Smooth muscle cell (in vitro differentiated cells): Measurements from ENCODE around the gene CHAT. TPM values are rescaled to one million over a fixed set of nuclear protein-coding genes. Genes with fewer than 3 reads are reported as not detected.

Experiments
- DNase-seq: peaks from one replicate; lab custom pipeline; 2025; ENCODE audit not compliant: unreplicated experiment; lab: John Stamatoyannopoulos, UW
- H2AFZ ChIP-seq: fragments of 200-600 bp; sonication (generic); 2 replicates; pipeline ENCODE4 v1.6.0; 2016; ENCODE audit warnings: antibody characterized with exemption, low read depth, mild to moderate bottlenecking
- H3F3A ChIP-seq: fragments of 200-600 bp; sonication (generic); 2 replicates; pipeline ENCODE4 v1.6.0; 2017; ENCODE audit warnings: antibody characterized with exemption, low read depth
- H3K27ac ChIP-seq: fragments of 200-600 bp; sonication (generic); 2 replicates; pipeline ENCODE4 v1.5.1; 2016; ENCODE audit warnings: low read depth, mild to moderate bottlenecking
- H3K27me3 ChIP-seq: fragments of 200-600 bp; sonication (generic); 2 replicates; pipeline ENCODE4 v1.6.1; 2016; ENCODE audit warnings: low read depth, mild to moderate bottlenecking
- H3K36me3 ChIP-seq: fragments of 200-600 bp; sonication (generic); 2 replicates; pipeline ENCODE4 v1.5.1; 2016; ENCODE audit warnings: low read depth
- H3K4me1 ChIP-seq: fragments of 200-600 bp; sonication (generic); 2 replicates; pipeline ENCODE4 v1.5.1; 2016; ENCODE audit warnings: low read depth
- H3K4me2 ChIP-seq: fragments of 200-600 bp; sonication (generic); 2 replicates; pipeline ENCODE4 v1.6.0; 2016; ENCODE audit warnings: mild to moderate bottlenecking
- H3K4me3 ChIP-seq: fragments of 200-600 bp; sonication (generic); 2 replicates; pipeline ENCODE4 v1.5.1; 2016; ENCODE audit warnings: mild to moderate bottlenecking
- H3K79me2 ChIP-seq: fragments of 200-600 bp; sonication (generic); 2 replicates; pipeline ENCODE4 v1.6.0; 2016; ENCODE audit warnings: low read depth, mild to moderate bottlenecking
- H3K9ac ChIP-seq: fragments of 200-600 bp; sonication (generic); 2 replicates; pipeline ENCODE4 v1.6.0; 2016; ENCODE audit warnings: low read depth
- H3K9me3 ChIP-seq: fragments of 200-600 bp; sonication (generic); replicated peaks from 2 replicates; pipeline ENCODE4 v1.5.1; 2016; ENCODE audit warnings: low read depth
- H4K20me1 ChIP-seq: fragments of 200-600 bp; sonication (generic); 2 replicates; pipeline ENCODE4 v1.6.0; 2016; ENCODE audit warnings: low read depth
- WGBS: methylation state at CpG from one replicate; pipeline ENCODE4 v1.1.7; 2016; ENCODE audit warnings: low lambda C conversion rate; 5-methylcytosine and 5-hydroxymethylcytosine counted together
- polyA plus RNA-seq: library from polyadenylated mRNA; unstranded; fragments of >200 nt; fragmentation: Nextera tagmentation; extraction: Ambion mirVana; gene quantifications from 2 replicates; pipeline ENCODE4 v1.2.1, GENCODE V29; 2016
- total RNA-seq: library from RNA; depleted of rRNA; stranded (reverse); fragments of >200 nt; gene quantifications from 2 replicates; pipeline ENCODE4 v1.2.3, GENCODE V29; 2014
- TF ChIP-seq, protein P1 (sequence below): fragments of 200-600 bp; sonication (generic); IDR thresholded peaks from 2 replicates; pipeline ENCODE4 v1.5.1; 2017; ENCODE audit warnings: borderline replicate concordance, mild to moderate bottlenecking, antibody characterized with exemption; ENCODE audit not compliant: insufficient read depth, poor library complexity, severe bottlenecking

Gene CHAT
- total and polyA plus RNA-seq, 2 experiments from 2014 or later = not detected

- WGBS = 94% methylated on average over 2 of the region's 2 CpGs
- Histone ChIP-seq H3K4me3 (no peak overlapping the region), H4K20me1 (no peaks in the 10 kb centered on the region), H2AFZ (no peak overlapping the region), H3K36me3 (no peaks in the 10 kb centered on the region), H3K27me3 (no peaks in the 10 kb centered on the region), H3K4me1 (no peaks in the 10 kb centered on the region), H3K9me3 (no peaks in the 10 kb centered on the region), H3K4me2 (no peak overlapping the region), H3K9ac (no peak overlapping the region), H3K79me2 (no peaks in the 10 kb centered on the region), H3K27ac (no peak overlapping the region), H3F3A (no peaks in the 10 kb centered on the region)
- no peak for DNase-seq
- TF ChIP-seq, protein P1, sequence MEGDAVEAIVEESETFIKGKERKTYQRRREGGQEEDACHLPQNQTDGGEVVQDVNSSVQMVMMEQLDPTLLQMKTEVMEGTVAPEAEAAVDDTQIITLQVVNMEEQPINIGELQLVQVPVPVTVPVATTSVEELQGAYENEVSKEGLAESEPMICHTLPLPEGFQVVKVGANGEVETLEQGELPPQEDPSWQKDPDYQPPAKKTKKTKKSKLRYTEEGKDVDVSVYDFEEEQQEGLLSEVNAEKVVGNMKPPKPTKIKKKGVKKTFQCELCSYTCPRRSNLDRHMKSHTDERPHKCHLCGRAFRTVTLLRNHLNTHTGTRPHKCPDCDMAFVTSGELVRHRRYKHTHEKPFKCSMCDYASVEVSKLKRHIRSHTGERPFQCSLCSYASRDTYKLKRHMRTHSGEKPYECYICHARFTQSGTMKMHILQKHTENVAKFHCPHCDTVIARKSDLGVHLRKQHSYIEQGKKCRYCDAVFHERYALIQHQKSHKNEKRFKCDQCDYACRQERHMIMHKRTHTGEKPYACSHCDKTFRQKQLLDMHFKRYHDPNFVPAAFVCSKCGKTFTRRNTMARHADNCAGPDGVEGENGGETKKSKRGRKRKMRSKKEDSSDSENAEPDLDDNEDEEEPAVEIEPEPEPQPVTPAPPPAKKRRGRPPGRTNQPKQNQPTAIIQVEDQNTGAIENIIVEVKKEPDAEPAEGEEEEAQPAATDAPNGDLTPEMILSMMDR = no peak
Observed at GRCh38 chr10:49651917-49652316, 38.1 kb downstream of the CHAT start.

DNA sequence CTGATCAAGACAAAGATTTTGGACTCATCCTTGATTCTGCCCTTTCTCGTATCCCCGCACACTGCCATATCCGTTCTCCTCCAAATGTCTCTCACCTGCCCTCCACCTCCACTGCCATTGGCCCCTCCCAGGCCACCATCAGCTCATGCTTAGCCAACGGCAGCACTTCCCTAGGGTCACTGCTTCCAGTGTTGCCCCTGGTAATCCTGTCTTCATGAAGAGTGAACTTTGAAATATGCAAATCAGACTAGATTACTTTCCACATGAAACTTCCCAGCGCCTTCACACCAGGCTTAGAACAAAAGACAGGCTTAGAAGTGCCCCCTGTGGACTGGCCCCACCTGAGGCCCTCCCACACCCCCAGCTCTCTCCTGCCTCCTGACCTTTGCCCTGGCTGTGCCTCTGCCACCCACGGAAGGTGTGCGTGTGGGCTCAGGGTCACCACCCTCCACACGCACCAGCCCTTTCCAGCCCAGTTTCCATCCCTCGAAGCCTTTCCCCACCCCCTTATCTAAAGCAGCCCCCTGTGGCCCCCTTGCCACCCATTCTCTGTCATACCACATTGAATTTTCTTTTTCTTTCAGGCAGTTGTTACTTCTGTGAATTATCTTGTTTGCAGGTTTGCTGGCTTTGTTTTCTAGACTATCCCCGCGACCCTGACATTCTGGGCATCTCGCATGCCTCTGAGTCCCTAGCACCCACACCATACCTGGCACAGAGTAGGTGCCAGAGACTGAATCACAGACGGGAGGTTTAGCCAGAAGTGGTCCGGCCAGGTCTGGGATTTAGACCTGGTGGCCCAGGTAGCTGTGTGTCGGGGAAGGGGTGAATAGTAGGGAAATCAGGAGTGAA lies 38.8 kb downstream of the CHAT start:
- Histone ChIP-seq H3K36me3 (no peaks in the 10 kb centered on the region), H3K27me3 (no peaks in the 10 kb centered on the region), H2AFZ (no peak overlapping the region), H3K4me1 (no peaks in the 10 kb centered on the region), H3F3A (no peaks in the 10 kb centered on the region), H4K20me1 (no peaks in the 10 kb centered on the region), H3K79me2 (no peaks in the 10 kb centered on the region), H3K4me2 (no peak overlapping the region), H3K27ac (no peak overlapping the region), H3K4me3 (no peak overlapping the region), H3K9ac (no peak overlapping the region), H3K9me3 (no peaks in the 10 kb centered on the region)
- TF ChIP-seq, protein P1 = no peak
- WGBS = 85% methylated on average over 15 of the region's 15 CpGs
- DNase-seq = no peak

GRCh38 chr10:49653273-49653929 lies 39.6 kb downstream of the CHAT start:
- WGBS = 97% methylated on average over 9 of the region's 11 CpGs
- TF ChIP-seq, protein P1 = no peak
- no peak overlapping the region for H3K27ac ChIP-seq
- H3K9me3 ChIP-seq = no peaks in the 10 kb centered on the region
- H3K27me3 ChIP-seq = no peaks in the 10 kb centered on the region
- H4K20me1 ChIP-seq = no peaks in the 10 kb centered on the region
- no peak overlapping the region for H2AFZ ChIP-seq
- H3K9ac ChIP-seq = no peak overlapping the region
- H3K4me1 ChIP-seq = no peaks in the 10 kb centered on the region
- H3K4me2 ChIP-seq = no peak overlapping the region
- no peak for DNase-seq
- no peaks in the 10 kb centered on the region for H3F3A ChIP-seq
- H3K4me3 ChIP-seq = no peak overlapping the region
- H3K36me3 ChIP-seq = no peaks in the 10 kb centered on the region
- H3K79me2 ChIP-seq = no peaks in the 10 kb centered on the region
